OCI-LY1 (cell line): Measurements from ENCODE around the gene BRD2.

ENCODE experiments used
- H2AFZ ChIP-seq: fragments of 200-600 bp; sonication (generic), shearing (Covaris generic); 2 replicates; pipeline ENCODE4 v1.6.0; 2014; ENCODE audit warnings: antibody characterized with exemption, mild to moderate bottlenecking, low read length
- H3F3A ChIP-seq: fragments of 200-600 bp; sonication (generic), shearing (Covaris generic); 2 replicates; pipeline ENCODE4 v1.6.0; 2014; ENCODE audit warnings: mild to moderate bottlenecking, antibody characterized with exemption, low read length, moderate library complexity; ENCODE audit not compliant: insufficient read depth
- H3K27ac ChIP-seq: fragments of 200-600 bp; sonication (generic); 2 replicates; pipeline ENCODE4 v1.5.1; 2014; ENCODE audit warnings: low read length, mixed run types, mild to moderate bottlenecking, low read depth; ENCODE audit not compliant: poor library complexity, severe bottlenecking
- H3K27me3 ChIP-seq: fragments of 200-600 bp; sonication (generic); 2 replicates; pipeline ENCODE4 v1.6.0; 2014; ENCODE audit warnings: antibody characterized with exemption, mild to moderate bottlenecking, low read length, moderate library complexity; ENCODE audit not compliant: insufficient read depth
- H3K36me3 ChIP-seq: fragments of 200-600 bp; sonication (generic); 2 replicates; pipeline ENCODE4 v1.6.1; 2014; ENCODE audit warnings: mild to moderate bottlenecking, antibody characterized with exemption, low read length, moderate library complexity, mixed read lengths; ENCODE audit not compliant: insufficient read depth
- H3K4me1 ChIP-seq: fragments of 200-600 bp; sonication (generic); 2 replicates; pipeline ENCODE4 v1.5.1; 2014; ENCODE audit warnings: mild to moderate bottlenecking, low read length, moderate library complexity; ENCODE audit not compliant: insufficient read depth, severe bottlenecking
- H3K4me2 ChIP-seq: fragments of 200-600 bp; sonication (generic), shearing (Covaris generic); 2 replicates; pipeline ENCODE4 v1.6.1; 2014; ENCODE audit warnings: low read length
- H3K4me3 ChIP-seq: fragments of 200-600 bp; sonication (generic); 2 replicates; pipeline ENCODE4 v1.5.1; 2014; ENCODE audit warnings: low read length, low read depth, mild to moderate bottlenecking, mixed read lengths; ENCODE audit not compliant: poor library complexity, severe bottlenecking
- H3K79me2 ChIP-seq: fragments of 200-600 bp; shearing (Covaris generic); 2 replicates; pipeline ENCODE4 v1.6.1; 2016; ENCODE audit warnings: mixed run types, low read length, mixed read lengths; ENCODE audit not compliant: insufficient read depth
- H3K9ac ChIP-seq: fragments of 200-600 bp; sonication (generic), shearing (Covaris generic); 2 replicates; pipeline ENCODE4 v1.6.1; 2014; ENCODE audit warnings: mild to moderate bottlenecking, low read length, mixed read lengths
- H3K9me2 ChIP-seq: fragments of 200-600 bp; sonication (generic), shearing (Covaris generic); 2 replicates; pipeline ENCODE4 v1.6.1; 2014; ENCODE audit warnings: low read depth, mild to moderate bottlenecking, low read length, mixed read lengths
- H3K9me3 ChIP-seq: fragments of 200-600 bp; shearing (Covaris generic); 2 replicates; pipeline ENCODE4 v1.6.1; 2014; ENCODE audit warnings: low read length, mixed read lengths
- H4K20me1 ChIP-seq: fragments of 200-600 bp; sonication (generic), shearing (Covaris generic); 2 replicates; pipeline ENCODE4 v1.6.0; 2016; ENCODE audit warnings: mild to moderate bottlenecking, low read length; ENCODE audit not compliant: insufficient read depth
- EZH2 ChIP-seq: fragments of 200-600 bp; sonication (generic), shearing (Covaris generic); IDR thresholded peaks from 2 replicates; pipeline ENCODE4 v1.8.0; 2017; ENCODE audit warnings: borderline replicate concordance, mixed run types, mild to moderate bottlenecking, antibody characterized with exemption, low read length, moderate library complexity, mixed read lengths
- TF ChIP-seq, protein P1 (sequence below): fragments of 200-600 bp; sonication (generic), shearing (Covaris generic); IDR thresholded peaks from 2 replicates; pipeline ENCODE4 v1.5.1; 2017; ENCODE audit warnings: mild to moderate bottlenecking, antibody characterized with exemption, low read length, moderate library complexity, mixed read lengths

Gene BRD2

GRCh38 chr6:32991972-32992371, 23.6 kb downstream of the BRD2 start:
- Histone ChIP-seq H3K27ac (no peak overlapping the region), H3K79me2 (no peaks in the 10 kb centered on the region), H3K9me2 (no peaks in the 10 kb centered on the region), H2AFZ (no peak overlapping the region), H3K4me2 (no peak overlapping the region), H3K4me1 (no peaks in the 10 kb centered on the region), H4K20me1 (no peaks in the 10 kb centered on the region), H3K36me3 (no peaks in the 10 kb centered on the region; the same call in 1 of the 2 replicates), H3F3A (no peaks in the 10 kb centered on the region; the same call in 1 of the 2 replicates), H3K9ac (no peak overlapping the region), H3K9me3 (no peaks in the 10 kb centered on the region), H3K27me3 (no peaks in the 10 kb centered on the region; the same call in 1 of the 2 replicates), H3K4me3 (no peak overlapping the region)
- no peak for TF ChIP-seq EZH2
- TF ChIP-seq, protein P1, sequence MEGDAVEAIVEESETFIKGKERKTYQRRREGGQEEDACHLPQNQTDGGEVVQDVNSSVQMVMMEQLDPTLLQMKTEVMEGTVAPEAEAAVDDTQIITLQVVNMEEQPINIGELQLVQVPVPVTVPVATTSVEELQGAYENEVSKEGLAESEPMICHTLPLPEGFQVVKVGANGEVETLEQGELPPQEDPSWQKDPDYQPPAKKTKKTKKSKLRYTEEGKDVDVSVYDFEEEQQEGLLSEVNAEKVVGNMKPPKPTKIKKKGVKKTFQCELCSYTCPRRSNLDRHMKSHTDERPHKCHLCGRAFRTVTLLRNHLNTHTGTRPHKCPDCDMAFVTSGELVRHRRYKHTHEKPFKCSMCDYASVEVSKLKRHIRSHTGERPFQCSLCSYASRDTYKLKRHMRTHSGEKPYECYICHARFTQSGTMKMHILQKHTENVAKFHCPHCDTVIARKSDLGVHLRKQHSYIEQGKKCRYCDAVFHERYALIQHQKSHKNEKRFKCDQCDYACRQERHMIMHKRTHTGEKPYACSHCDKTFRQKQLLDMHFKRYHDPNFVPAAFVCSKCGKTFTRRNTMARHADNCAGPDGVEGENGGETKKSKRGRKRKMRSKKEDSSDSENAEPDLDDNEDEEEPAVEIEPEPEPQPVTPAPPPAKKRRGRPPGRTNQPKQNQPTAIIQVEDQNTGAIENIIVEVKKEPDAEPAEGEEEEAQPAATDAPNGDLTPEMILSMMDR: no peak

DNA sequence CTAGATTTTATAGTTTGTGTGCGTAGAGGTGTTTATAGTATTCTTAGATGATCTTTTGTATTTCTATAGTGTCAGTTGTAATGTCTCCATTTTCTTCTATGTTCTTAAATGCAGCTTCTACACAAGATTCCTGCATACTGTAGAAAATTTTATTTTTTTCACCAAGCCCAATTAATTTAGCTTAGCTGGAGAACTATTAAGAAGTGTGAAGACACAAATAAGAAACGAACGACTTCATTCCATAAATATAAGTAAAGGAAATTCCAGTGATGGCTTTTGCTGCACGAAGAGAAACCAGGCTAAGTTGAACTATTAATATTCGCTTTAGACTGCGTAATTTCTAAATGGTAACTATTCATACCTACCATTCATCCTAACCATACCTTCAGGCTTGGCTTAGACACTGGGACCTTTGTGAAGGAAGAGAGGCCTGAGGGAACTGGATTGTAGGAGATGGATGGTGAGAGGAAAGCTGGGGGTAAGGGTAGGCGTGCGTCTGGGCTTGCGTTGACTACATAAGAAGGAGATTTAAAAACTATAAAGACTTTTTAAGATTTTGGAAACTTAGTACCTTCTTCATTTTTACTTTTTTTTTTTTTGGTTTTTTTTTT, 25.1 kb downstream of the BRD2 start:
- H3K9me2 ChIP-seq: no peaks in the 10 kb centered on the region
- no peaks in the 10 kb centered on the region for H3K9me3 ChIP-seq
- no peak overlapping the region for H3K4me2 ChIP-seq
- TF ChIP-seq, protein P1: no peak
- TF ChIP-seq EZH2: no peak
- no peaks in the 10 kb centered on the region; the same call in 1 of the 2 replicates for H3F3A ChIP-seq
- no peaks in the 10 kb centered on the region; the same call in 1 of the 2 replicates for H3K36me3 ChIP-seq
- no peaks in the 10 kb centered on the region; the same call in 1 of the 2 replicates for H3K27me3 ChIP-seq
- no peak overlapping the region for H3K9ac ChIP-seq
- no peaks in the 10 kb centered on the region for H4K20me1 ChIP-seq
- H2AFZ ChIP-seq: no peak overlapping the region
- no peaks in the 10 kb centered on the region for H3K4me1 ChIP-seq
- H3K4me3 ChIP-seq: no peak overlapping the region
- no peak overlapping the region for H3K27ac ChIP-seq
- no peaks in the 10 kb centered on the region for H3K79me2 ChIP-seq

DNA sequence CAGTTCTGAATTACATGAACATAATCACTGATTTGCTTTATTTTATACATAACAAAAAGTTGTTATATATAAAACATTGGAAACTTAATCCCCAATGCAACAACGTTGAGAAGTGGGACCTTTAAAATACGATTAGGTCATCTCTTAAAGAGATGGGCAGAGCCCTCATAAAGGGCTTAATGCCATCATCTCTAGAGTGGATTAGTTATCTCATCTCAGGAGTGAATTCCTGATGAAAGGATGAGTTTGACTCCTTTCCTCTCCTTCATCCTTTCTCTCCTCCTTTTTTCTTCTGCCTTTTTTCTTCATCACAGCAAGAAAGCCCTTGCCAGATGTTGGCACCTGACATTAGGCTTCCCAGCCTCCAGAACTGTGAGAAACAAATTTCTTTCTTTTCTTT, 27.1 kb downstream of the BRD2 start:
- no peaks in the 10 kb centered on the region; the same call in 1 of the 2 replicates for H3F3A ChIP-seq
- no peaks in the 10 kb centered on the region for H3K36me3 ChIP-seq
- H2AFZ ChIP-seq: no peak overlapping the region
- H3K79me2 ChIP-seq: no peaks in the 10 kb centered on the region
- H3K9ac ChIP-seq: no peak overlapping the region
- no peak overlapping the region for H3K4me2 ChIP-seq
- no peaks in the 10 kb centered on the region for H3K9me3 ChIP-seq
- no peaks in the 10 kb centered on the region; the same call in 1 of the 2 replicates for H3K27me3 ChIP-seq
- TF ChIP-seq EZH2: no peak
- TF ChIP-seq, protein P1: no peak
- H3K4me1 ChIP-seq: no peaks in the 10 kb centered on the region
- H4K20me1 ChIP-seq: no peaks in the 10 kb centered on the region
- H3K27ac ChIP-seq: no peak overlapping the region
- H3K9me2 ChIP-seq: no peaks in the 10 kb centered on the region
- H3K4me3 ChIP-seq: no peak overlapping the region
